Measurements from ENCODE around the gene FIGNL2.
"Not testable (repeated sequence)": the region's sequence is repeated elsewhere in the genome, so short reads cannot be mapped to it uniquely, and the experiment has no call there.

FIGNL2 gene

GRCh38 chr12:51813931-51814310, 34.6 kb downstream of the FIGNL2 start:
- DNase-seq: no peak

GRCh38 chr12:51812871-51813270, 35.6 kb downstream of the FIGNL2 start:
- DNase-seq: no peak

GRCh38 chr12:51811203-51812202, 37.0 kb downstream of the FIGNL2 start:
- no peak for DNase-seq

DNA sequence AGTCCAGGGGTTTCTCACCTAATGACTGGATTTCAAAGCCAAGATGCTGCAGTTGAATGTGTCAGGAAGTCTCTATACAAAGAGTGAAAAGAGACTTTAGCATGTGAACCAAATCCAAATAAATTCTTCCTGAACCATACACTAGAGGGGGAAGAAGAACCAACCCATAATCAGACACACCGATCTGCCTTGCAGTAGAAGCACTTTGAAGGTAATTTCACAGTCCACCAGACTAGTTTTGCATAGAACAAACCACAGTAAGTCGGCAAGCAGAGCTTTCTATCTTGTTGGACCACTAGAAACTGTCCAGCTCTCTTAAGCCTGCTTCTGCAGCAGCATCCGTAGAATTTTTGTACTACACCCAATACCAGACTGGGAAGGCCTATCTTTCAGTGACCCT, 39.3 kb downstream of the FIGNL2 start:
- no peak for DNase-seq

DNA sequence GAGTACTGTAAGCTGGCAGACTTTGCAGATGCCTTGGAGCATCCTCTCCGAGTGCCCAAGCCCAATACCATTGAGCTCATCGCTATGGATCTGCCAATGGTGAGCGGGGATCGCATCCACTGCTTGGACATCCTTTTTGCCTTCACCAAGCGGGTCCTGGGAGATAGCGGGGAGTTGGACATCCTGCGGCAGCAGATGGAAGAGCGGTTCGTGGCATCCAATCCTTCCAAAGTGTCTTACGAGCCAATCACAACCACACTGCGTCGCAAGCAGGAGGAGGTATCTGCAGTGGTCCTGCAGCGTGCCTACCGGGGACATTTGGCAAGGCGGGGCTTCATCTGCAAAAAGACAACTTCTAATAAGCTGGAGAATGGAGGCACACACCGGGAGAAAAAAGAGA, 41.6 kb downstream of the FIGNL2 start:
- no peak for DNase-seq

- no peak for DNase-seq
These were observed 47.5 kb downstream of the FIGNL2 start for GRCh38 chr12:51801027-51801426.

DNA sequence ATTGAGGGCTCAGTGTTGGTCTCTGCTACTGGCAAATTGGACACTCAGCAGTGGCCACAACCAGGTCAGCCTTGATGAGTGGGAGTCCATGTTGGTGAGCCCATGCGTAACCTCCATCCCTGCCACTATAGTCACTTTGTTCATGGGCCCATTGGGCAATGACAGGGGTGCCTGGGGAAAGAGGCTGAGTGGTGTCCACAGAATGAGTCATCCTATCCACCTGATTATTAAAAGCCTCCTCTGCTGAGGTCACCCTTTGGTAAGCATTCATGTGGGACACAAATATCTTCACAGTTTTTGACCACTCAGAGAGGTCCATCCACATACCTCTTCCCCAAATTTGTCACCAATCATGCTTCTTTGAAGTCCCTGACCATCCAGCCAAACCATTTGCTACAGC, 50.0 kb downstream of the FIGNL2 start:
- DNase-seq: no peak

DNA sequence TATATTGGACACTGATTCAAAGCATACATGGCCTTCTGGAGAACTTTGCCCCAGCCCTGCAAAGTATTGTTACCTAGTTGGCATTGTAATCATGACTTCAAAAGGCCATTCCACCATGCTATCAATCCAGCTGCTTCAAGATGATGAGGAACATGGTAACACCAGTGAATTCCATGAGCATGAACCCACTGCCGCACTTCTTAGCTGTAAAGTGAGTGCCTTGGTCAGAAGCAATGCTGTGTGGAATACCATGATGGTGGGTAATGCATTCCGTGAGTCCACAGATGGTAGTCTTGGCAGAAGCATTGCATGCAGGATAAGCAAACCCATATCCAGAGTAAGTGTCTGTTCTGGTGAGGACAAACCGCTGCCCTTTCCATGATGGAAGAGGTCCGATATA, 50.5 kb downstream of the FIGNL2 start:
- not testable (repeated sequence) for DNase-seq

DNA sequence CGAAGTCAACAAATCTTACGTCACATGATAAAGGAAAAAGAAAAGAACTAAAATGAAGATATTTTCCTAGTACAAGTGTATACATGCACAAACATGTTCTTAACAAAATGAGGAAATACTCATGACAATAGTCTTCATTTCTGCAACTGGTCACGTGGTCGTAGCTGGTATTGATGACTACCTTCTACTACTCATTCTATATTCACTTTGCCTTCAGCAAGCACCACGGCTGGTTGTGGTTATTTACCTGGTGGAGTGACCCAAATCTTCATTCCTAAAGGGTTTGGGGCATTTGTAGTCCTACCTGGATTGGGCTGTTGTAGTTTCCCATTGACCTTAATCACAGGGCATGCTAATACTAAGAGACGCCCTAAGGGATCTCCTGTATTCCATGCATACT, 51.2 kb downstream of the FIGNL2 start:
- DNase-seq: no peak

GRCh38 chr12:51793201-51793600, 55.3 kb downstream of the FIGNL2 start:
- no peak for DNase-seq

- no peak for DNase-seq
These were observed 56.1 kb downstream of the FIGNL2 start for GRCh38 chr12:51792417-51792816.

DNA sequence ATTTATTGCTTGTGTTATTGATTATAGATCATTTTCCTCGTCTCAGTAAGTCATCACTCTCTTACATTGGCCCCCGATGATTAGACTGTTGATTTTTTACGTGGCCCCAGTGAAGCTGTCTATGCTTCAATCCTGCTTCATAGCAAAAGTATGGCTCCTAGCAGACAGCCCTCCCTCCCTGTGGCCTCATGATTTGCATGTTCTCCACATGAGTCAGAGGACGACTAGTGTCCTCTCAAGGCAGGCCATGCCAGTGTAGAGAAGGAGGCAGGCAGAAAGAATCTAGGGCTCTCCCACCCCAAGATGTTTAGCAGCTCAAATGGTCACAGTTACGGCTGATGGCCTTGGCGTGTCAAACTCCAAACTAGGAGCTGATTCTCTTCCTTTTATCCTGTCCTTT, 59.6 kb downstream of the FIGNL2 start:
- DNase-seq: no peak

- no peak for DNase-seq
These were observed 62.6 kb downstream of the FIGNL2 start for GRCh38 chr12:51785906-51786305.

- no peak for DNase-seq
These were observed 63.8 kb downstream of the FIGNL2 start for GRCh38 chr12:51784688-51785087.

GRCh38 chr12:51779876-51780275, 68.6 kb downstream of the FIGNL2 start:
- DNase-seq: no peak

DNA sequence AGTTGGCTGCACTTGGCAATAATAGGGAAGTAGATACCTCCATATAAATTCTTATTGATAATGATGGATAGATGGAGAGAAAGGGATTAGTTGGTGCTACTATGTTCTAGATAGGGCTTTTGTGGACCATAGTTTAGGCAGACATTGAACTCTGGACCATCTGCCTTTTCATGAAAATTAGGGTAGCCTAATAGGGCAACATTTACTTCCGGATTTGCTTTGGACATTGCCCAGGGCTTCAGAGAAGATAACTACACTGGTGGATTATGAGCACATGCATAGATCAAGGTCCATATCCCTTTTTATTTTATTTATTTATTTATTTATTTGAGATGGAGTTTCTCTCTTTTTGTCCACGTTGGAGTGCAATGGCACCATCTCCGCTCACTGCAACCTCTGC, 70.5 kb downstream of the FIGNL2 start:
- DNase-seq: no peak

GRCh38 chr12:51777457-51777856, 71.1 kb downstream of the FIGNL2 start:
- DNase-seq: no peak

GRCh38 chr12:51774933-51775332, 73.6 kb downstream of the FIGNL2 start:
- DNase-seq: no peak

DNA sequence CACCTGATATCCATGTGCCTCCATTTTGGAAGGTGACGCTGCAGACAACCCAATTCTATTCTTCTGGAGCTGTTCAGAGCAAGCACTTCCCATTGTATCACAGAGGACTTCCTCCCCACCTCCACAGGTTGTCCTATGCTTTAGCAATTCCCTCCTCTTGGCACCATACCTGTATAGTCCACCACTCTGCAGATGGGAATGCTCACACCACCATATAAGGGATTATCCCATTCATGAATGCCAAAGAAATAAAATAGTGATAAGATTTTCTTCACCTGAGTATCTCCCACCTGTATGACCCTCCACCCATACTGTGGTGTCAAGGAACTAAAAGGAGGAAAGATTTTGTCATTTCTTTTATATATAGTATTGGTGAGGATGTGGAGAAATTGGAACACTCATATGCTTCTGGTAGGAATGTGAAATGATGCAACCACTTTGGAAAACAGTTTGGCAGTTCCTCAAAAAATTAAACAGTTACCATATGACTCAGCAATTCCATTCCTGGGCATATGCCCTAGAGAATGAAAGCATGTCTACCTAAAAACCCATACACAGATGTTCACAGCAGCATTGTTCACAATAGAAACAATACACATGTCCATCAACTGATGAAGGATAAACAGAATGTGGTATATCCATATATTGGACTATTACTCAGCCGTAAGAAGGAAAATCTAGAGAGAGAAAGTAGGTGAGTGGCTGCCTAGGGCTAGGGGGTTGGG, 75.2 kb downstream of the FIGNL2 start:
- no peak for DNase-seq

DNA sequence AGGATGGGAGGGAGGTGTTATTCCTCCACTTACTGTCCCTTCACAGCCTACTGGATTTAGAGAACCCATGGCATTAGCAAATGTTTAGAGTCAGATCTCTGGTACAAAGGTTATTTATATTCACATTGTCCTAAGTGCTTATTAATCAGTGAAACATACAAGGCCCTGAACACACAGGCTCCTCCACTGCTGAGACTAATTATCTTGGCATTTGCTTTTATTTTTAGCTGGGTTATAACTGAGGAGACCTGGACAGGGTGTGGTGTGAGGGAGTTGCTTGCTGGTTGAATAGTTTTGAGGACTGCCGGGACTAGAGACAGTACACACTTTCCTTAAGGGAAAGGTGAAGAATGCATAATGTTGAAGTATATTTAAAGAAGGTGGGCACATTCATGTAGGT, 77.5 kb downstream of the FIGNL2 start:
- DNase-seq: no peak

All from activated CD4-positive, alpha-beta T cell treated with anti-CD3 and anti-CD28 coated beads, Interleukin-2, amount 50 U/mL, for 4 hours (primary cell).